GM21576 (cell line): Measurements from ENCODE around the gene DIAPH1.
A peak's percentile ranks its signal among the peaks of the same experiment; 100 is the strongest.
"Not testable (repeated sequence)": the region's sequence is repeated elsewhere in the genome, so short reads cannot be mapped to it uniquely, and the experiment has no call there.

Experiments used
- ATAC-seq: cut with Tn5 transposase; IDR thresholded peaks from one replicate; pipeline ENCODE4 v1.9.1; 2021; ENCODE audit warnings: mild to moderate bottlenecking, moderate library complexity; ENCODE audit not compliant: unreplicated experiment

The DIAPH1 gene

GRCh38 chr5:141613344-141613743 lies 5.5 kb downstream of the DIAPH1 start:
- no peak for ATAC-seq

- no peak for ATAC-seq
Measured at GRCh38 chr5:141611289-141611688, 7.5 kb downstream of the DIAPH1 start.

GRCh38 chr5:141609921-141610320 lies 8.9 kb downstream of the DIAPH1 start:
- not testable (repeated sequence) for ATAC-seq

GRCh38 chr5:141609044-141609443 lies 9.8 kb downstream of the DIAPH1 start:
- no peak for ATAC-seq

- ATAC-seq = no peak
Measured at GRCh38 chr5:141608557-141608956, 10.2 kb downstream of the DIAPH1 start.

GRCh38 chr5:141608046-141608445 lies 10.8 kb downstream of the DIAPH1 start:
- no peak for ATAC-seq

- ATAC-seq = peak; percentile 94
Measured at GRCh38 chr5:141605523-141606277, 13.1 kb downstream of the DIAPH1 start.

GRCh38 chr5:141603923-141604717 lies 14.7 kb downstream of the DIAPH1 start:
- ATAC-seq = no peak

GRCh38 chr5:141602606-141603005 lies 16.2 kb downstream of the DIAPH1 start:
- ATAC-seq = no peak

- ATAC-seq = no peak
Measured at GRCh38 chr5:141598391-141599345, 20.1 kb downstream of the DIAPH1 start.

- no peak for ATAC-seq
Measured at GRCh38 chr5:141597814-141598213, 21.0 kb downstream of the DIAPH1 start.

- no peak for ATAC-seq
Measured at GRCh38 chr5:141597394-141597793, 21.4 kb downstream of the DIAPH1 start.

GRCh38 chr5:141596867-141597266 lies 21.9 kb downstream of the DIAPH1 start:
- no peak for ATAC-seq

- ATAC-seq = no peak
Measured at GRCh38 chr5:141590127-141590526, 28.7 kb downstream of the DIAPH1 start.

- no peak for ATAC-seq
Measured at GRCh38 chr5:141586246-141586645, 32.6 kb downstream of the DIAPH1 start.

GRCh38 chr5:141585594-141585993 lies 33.2 kb downstream of the DIAPH1 start:
- ATAC-seq = no peak

- no peak for ATAC-seq
Measured at GRCh38 chr5:141574122-141574510, 44.7 kb downstream of the DIAPH1 start.

- ATAC-seq = no peak
Measured at GRCh38 chr5:141573489-141574121, 45.2 kb downstream of the DIAPH1 start.

- ATAC-seq = no peak
Measured at GRCh38 chr5:141570655-141571054, 48.1 kb downstream of the DIAPH1 start.

GRCh38 chr5:141567513-141568117 lies 51.2 kb downstream of the DIAPH1 start:
- no peak for ATAC-seq
